ENCODE data around the gene PRDM9. TPM values are rescaled to one million over a fixed set of nuclear protein-coding genes. Genes with fewer than 3 reads are reported as not detected.
"Not testable (repeated sequence)": the region's sequence is repeated elsewhere in the genome, so short reads cannot be mapped to it uniquely, and the experiment has no call there.

Gene PRDM9
- total RNA-seq, 2 donors from 2014 or later = 0.15 to 0.18 TPM

GRCh38 chr5:23482642-23483041 lies 24.8 kb upstream of the PRDM9 start:
- Histone ChIP-seq H3K9ac (ENCODE audit: extremely low read depth, low read length, poor library complexity, severe bottlenecking) (no peak overlapping the region), H3K9me3 (ENCODE audit: control insufficient read depth, low read length) (no peaks in the 10 kb centered on the region), H3K36me3 (ENCODE audit: control insufficient read depth, insufficient read depth, low read length) (no peaks in the 10 kb centered on the region), H3K4me3 (ENCODE audit: low read length) (no peak overlapping the region), H3K4me1 (ENCODE audit: control insufficient read depth, insufficient read depth, low read length) (no peaks in the 10 kb centered on the region), H3K27ac (ENCODE audit: low read depth, low read length) (no peak overlapping the region), H3K27me3 (ENCODE audit: control insufficient read depth, insufficient read depth, low read length, poor library complexity, severe bottlenecking) (no peaks in the 10 kb centered on the region)
- no peak overlapping the region for H3K27ac Mint-ChIP-seq
- no peak overlapping the region for H3K4me3 Mint-ChIP-seq
- no peaks in the 10 kb centered on the region for H3K36me3 Mint-ChIP-seq (ENCODE audit: low read depth)
- no peak for DNase-seq
- peaks cover 11% of the 10 kb centered on the region for H3K9me3 Mint-ChIP-seq
- H3K4me1 Mint-ChIP-seq = no peaks in the 10 kb centered on the region
- 85 to 100% methylated on average over 1 to 2 of the region's 2 CpGs for WGBS, 2 experiments (ENCODE audit: insufficient coverage in 1 of 2, insufficient read length in 1 of 2)
- no peak for TF ChIP-seq CTCF (conservative IDR thresholded peaks at IDR 0.05)
- H3K27me3 Mint-ChIP-seq (ENCODE audit: insufficient read depth) = no peaks in the 10 kb centered on the region

GRCh38 chr5:23483090-23483489 lies 24.3 kb upstream of the PRDM9 start:
- TF ChIP-seq CTCF (conservative IDR thresholded peaks at IDR 0.05) = no peak
- Histone ChIP-seq H3K4me3 (ENCODE audit: low read length) (no peak overlapping the region), H3K9ac (ENCODE audit: extremely low read depth, low read length, poor library complexity, severe bottlenecking) (no peak overlapping the region), H3K9me3 (ENCODE audit: control insufficient read depth, low read length) (no peaks in the 10 kb centered on the region), H3K4me1 (ENCODE audit: control insufficient read depth, insufficient read depth, low read length) (no peaks in the 10 kb centered on the region), H3K27me3 (ENCODE audit: control insufficient read depth, insufficient read depth, low read length, poor library complexity, severe bottlenecking) (no peaks in the 10 kb centered on the region), H3K27ac (ENCODE audit: low read depth, low read length) (no peak overlapping the region), H3K36me3 (ENCODE audit: control insufficient read depth, insufficient read depth, low read length) (no peaks in the 10 kb centered on the region)
- no peaks in the 10 kb centered on the region for H3K4me1 Mint-ChIP-seq
- no peak overlapping the region for H3K27ac Mint-ChIP-seq
- H3K27me3 Mint-ChIP-seq (ENCODE audit: insufficient read depth) = no peaks in the 10 kb centered on the region
- H3K4me3 Mint-ChIP-seq = no peak overlapping the region
- no peaks in the 10 kb centered on the region for H3K36me3 Mint-ChIP-seq (ENCODE audit: low read depth)
- H3K9me3 Mint-ChIP-seq = peaks cover 11% of the 10 kb centered on the region
- no peak for DNase-seq
- WGBS, 2 experiments (ENCODE audit: insufficient coverage in 1 of 2, insufficient read length in 1 of 2) = 86 to 100% methylated on average over 1 to 2 of the region's 2 CpGs

- Histone ChIP-seq H3K9me3 (ENCODE audit: control insufficient read depth, low read length) (no peaks in the 10 kb centered on the region), H3K27ac (ENCODE audit: low read depth, low read length) (no peak overlapping the region), H3K36me3 (ENCODE audit: control insufficient read depth, insufficient read depth, low read length) (no peaks in the 10 kb centered on the region), H3K4me1 (ENCODE audit: control insufficient read depth, insufficient read depth, low read length) (no peaks in the 10 kb centered on the region), H3K9ac (ENCODE audit: extremely low read depth, low read length, poor library complexity, severe bottlenecking) (no peak overlapping the region), H3K4me3 (ENCODE audit: low read length) (no peak overlapping the region), H3K27me3 (ENCODE audit: control insufficient read depth, insufficient read depth, low read length, poor library complexity, severe bottlenecking) (no peaks in the 10 kb centered on the region)
- H3K36me3 Mint-ChIP-seq (ENCODE audit: low read depth) = no peaks in the 10 kb centered on the region
- H3K4me1 Mint-ChIP-seq = no peaks in the 10 kb centered on the region
- H3K4me3 Mint-ChIP-seq = no peak overlapping the region
- H3K27ac Mint-ChIP-seq = no peak overlapping the region
- no peaks in the 10 kb centered on the region for H3K27me3 Mint-ChIP-seq (ENCODE audit: insufficient read depth)
- TF ChIP-seq CTCF (conservative IDR thresholded peaks at IDR 0.05) = no peak
- DNase-seq = no peak
- WGBS, 2 experiments (ENCODE audit: insufficient coverage in 1 of 2, insufficient read length in 1 of 2) = 88 to 100% methylated on average over 1 to 5 of the region's 5 CpGs
- peaks cover 11% of the 10 kb centered on the region for H3K9me3 Mint-ChIP-seq
Measured at GRCh38 chr5:23484096-23484495, 23.3 kb upstream of the PRDM9 start.

- not testable (repeated sequence) for H3K36me3 ChIP-seq (ENCODE audit: control insufficient read depth, insufficient read depth, low read length); H3K27ac Mint-ChIP-seq; H3K27me3 ChIP-seq (ENCODE audit: control insufficient read depth, insufficient read depth, low read length, poor library complexity, severe bottlenecking); DNase-seq; H3K9ac ChIP-seq (ENCODE audit: extremely low read depth, low read length, poor library complexity, severe bottlenecking); H3K27ac ChIP-seq (ENCODE audit: low read depth, low read length); H3K4me1 Mint-ChIP-seq; H3K4me3 ChIP-seq (ENCODE audit: low read length); H3K4me1 ChIP-seq (ENCODE audit: control insufficient read depth, insufficient read depth, low read length); H3K9me3 ChIP-seq (ENCODE audit: control insufficient read depth, low read length); H3K36me3 Mint-ChIP-seq (ENCODE audit: low read depth); H3K27me3 Mint-ChIP-seq (ENCODE audit: insufficient read depth); H3K4me3 Mint-ChIP-seq
- H3K9me3 Mint-ChIP-seq = peaks cover 11% of the 10 kb centered on the region
- 80 to 93% methylated on average over 1 to 2 of the region's 2 CpGs for WGBS, 2 experiments (ENCODE audit: insufficient coverage in 1 of 2, insufficient read length in 1 of 2)
Measured at GRCh38 chr5:23486227-23486626, 21.2 kb upstream of the PRDM9 start.
